ENCODE measurements around the gene ULK1. TPM values are rescaled to one million over a fixed set of nuclear protein-coding genes. Genes with fewer than 3 reads are reported as not detected.

The ULK1 gene
- total and polyA plus RNA-seq, 3 donors from 2014 or later: 29.2 to 53.5 (median 49.9) TPM

DNA sequence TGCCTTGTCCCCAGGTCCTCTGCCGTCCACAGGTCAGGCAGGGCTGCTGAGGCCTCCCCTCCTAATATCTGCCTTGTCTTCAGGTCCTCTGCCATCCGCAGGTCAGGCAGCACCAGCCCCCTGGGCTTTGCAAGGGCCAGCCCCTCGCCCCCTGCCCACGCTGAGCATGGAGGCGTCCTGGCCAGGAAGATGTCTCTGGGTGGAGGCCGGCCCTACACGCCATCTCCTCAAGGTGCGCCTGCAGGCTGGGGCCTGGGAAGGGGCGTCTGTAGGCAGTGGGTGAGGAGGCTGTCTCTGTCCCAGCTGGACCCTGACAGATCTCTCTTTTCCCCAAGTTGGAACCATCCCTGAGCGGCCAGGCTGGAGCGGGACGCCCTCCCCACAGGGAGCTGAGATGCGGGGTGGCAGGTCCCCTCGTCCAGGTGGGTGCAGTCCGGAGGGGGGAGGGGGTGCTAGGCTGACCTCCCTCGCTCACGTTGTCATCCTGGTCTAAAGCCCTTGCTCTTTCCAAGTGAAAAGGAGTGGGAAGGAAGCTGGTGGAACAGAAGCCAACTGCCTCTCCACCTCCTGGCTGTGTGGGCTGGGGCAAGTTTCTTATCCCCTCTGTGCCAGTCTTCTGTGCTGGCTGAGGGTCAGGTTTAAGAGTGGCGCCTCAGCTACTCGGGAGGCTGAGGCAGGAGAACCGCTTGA lies 20.7 kb downstream of the ULK1 start:
- Histone ChIP-seq H3K27me3 (no peaks in the 10 kb centered on the region), H3K4me3 (no peak overlapping the region), H3K4me1 (peaks cover 11% of the 10 kb centered on the region), H3K27ac (no peak overlapping the region), H3K9me3 (no peaks in the 10 kb centered on the region), H3K36me3 (ENCODE audit: low read depth, missing control alignments) (no peaks in the 10 kb centered on the region)
- no peak for DNase-seq
- TF ChIP-seq, protein P1, sequence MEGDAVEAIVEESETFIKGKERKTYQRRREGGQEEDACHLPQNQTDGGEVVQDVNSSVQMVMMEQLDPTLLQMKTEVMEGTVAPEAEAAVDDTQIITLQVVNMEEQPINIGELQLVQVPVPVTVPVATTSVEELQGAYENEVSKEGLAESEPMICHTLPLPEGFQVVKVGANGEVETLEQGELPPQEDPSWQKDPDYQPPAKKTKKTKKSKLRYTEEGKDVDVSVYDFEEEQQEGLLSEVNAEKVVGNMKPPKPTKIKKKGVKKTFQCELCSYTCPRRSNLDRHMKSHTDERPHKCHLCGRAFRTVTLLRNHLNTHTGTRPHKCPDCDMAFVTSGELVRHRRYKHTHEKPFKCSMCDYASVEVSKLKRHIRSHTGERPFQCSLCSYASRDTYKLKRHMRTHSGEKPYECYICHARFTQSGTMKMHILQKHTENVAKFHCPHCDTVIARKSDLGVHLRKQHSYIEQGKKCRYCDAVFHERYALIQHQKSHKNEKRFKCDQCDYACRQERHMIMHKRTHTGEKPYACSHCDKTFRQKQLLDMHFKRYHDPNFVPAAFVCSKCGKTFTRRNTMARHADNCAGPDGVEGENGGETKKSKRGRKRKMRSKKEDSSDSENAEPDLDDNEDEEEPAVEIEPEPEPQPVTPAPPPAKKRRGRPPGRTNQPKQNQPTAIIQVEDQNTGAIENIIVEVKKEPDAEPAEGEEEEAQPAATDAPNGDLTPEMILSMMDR (IDR thresholded peaks at IDR 0.05): no peak
- no peak for TF ChIP-seq POLR2A (IDR thresholded peaks at IDR 0.05)
- intact Hi-C loops (cut with DNase I; ENCODE audit: low total_unique reads): no loop called here
- 92 to 93% methylated on average over 13 to 18 of the region's 20 CpGs for WGBS, 2 donors

DNA sequence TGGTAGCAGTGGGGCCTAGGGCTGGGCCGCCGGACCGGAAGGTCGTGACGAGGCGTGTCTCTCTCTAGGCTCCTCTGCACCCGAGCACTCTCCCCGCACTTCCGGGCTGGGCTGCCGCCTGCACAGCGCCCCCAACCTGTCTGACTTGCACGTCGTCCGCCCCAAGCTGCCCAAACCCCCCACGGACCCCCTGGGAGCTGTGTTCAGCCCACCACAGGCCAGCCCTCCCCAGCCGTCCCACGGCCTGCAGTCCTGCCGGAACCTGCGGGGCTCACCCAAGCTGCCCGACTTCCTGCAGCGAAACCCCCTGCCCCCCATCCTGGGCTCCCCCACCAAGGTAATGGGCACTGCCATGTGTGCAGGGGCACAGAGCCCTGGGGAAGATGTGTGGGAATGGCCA lies 21.4 kb downstream of the ULK1 start:
- Histone ChIP-seq H3K9me3 (no peaks in the 10 kb centered on the region), H3K4me1 (peaks cover 14% of the 10 kb centered on the region), H3K4me3 (no peak overlapping the region), H3K27ac (no peak overlapping the region), H3K36me3 (ENCODE audit: low read depth, missing control alignments) (no peaks in the 10 kb centered on the region), H3K27me3 (no peaks in the 10 kb centered on the region)
- WGBS, 2 donors: 92 to 96% methylated on average over 5 to 21 of the region's 21 CpGs
- DNase-seq: no peak
- TF ChIP-seq, protein P1 (IDR thresholded peaks at IDR 0.05): no peak
- no peak for TF ChIP-seq POLR2A (IDR thresholded peaks at IDR 0.05)
- intact Hi-C loops (cut with DNase I; ENCODE audit: low total_unique reads): no loop called here

DNA sequence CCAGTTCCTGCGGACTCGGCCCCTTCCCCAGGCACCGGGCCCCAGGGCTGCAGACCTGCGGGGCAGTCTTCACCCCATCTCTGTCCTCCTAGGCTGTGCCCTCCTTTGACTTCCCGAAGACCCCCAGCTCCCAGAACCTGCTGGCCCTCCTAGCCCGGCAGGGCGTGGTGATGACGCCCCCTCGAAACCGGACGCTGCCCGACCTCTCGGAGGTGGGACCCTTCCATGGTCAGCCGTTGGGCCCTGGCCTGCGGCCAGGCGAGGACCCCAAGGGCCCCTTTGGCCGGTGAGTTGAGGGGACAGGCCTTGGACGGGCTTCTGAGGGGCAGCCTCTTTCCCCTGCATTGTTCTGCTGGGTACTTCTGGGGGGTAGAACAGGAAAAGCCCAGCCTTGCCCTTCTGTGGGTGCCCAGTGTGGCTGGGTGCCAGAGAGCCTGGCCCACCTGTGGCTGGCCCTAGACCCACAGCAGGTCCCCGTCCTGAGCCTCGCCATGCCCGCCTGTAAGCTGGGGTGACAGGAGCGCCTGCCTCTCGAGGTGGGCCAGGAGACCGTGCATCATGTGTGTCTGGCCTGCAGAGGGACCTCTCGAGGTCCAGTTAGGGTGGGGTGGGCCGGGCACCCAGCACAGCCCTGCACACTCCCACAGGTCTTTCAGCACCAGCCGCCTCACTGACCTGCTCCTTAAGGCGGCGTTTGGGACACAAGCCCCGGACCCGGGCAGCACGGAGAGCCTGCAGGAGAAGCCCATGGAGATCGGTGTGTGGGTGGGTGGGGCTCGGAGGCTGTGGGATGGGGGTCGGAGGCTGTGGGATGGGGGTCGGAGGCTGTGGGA lies 22.1 kb downstream of the ULK1 start:
- H3K9me3 ChIP-seq: no peaks in the 10 kb centered on the region
- 83 to 91% methylated on average over 22 to 36 of the region's 36 CpGs for WGBS, 2 donors
- no peak overlapping the region for H3K4me3 ChIP-seq
- no peak for TF ChIP-seq POLR2A (IDR thresholded peaks at IDR 0.05)
- TF ChIP-seq, protein P1 (IDR thresholded peaks at IDR 0.05): no peak
- H3K27me3 ChIP-seq: no peaks in the 10 kb centered on the region
- no peak overlapping the region for H3K27ac ChIP-seq
- H3K36me3 ChIP-seq (ENCODE audit: low read depth, missing control alignments): no peaks in the 10 kb centered on the region
- DNase-seq: no peak
- intact Hi-C loops (cut with DNase I; ENCODE audit: low total_unique reads): no loop called here
- peaks cover 20% of the 10 kb centered on the region for H3K4me1 ChIP-seq

DNA sequence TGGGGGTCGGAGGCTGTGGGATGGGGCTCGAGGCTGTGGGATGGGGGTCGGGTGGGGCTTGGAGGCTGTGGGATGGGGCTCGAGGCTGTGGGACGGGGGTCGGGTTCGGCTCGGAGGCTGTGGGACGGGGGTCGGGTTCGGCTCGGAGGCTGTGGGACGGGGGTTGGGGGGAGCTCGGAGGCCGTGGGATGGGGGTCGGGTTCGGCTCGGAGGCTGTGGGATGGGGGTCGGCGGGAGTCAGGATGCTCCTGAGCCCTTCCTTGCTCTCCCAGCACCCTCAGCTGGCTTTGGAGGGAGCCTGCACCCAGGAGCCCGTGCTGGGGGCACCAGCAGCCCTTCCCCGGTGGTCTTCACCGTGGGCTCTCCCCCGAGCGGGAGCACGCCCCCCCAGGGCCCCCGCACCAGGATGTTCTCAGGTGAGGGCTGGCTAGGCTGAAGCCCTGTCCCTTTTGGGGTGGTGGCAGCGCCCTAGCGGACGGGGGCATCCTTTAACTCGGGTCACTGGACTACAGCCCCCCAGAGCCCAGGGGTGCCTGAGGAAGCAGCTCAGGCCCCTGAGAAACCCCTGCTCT lies 22.8 kb downstream of the ULK1 start:
- no peak overlapping the region for H3K27ac ChIP-seq
- no peaks in the 10 kb centered on the region for H3K36me3 ChIP-seq (ENCODE audit: low read depth, missing control alignments)
- intact Hi-C loops (cut with DNase I; ENCODE audit: low total_unique reads): no loop called here
- no peaks in the 10 kb centered on the region for H3K9me3 ChIP-seq
- 80 to 88% methylated on average over 1 to 22 of the region's 31 CpGs for WGBS, 2 donors
- peaks cover 22% of the 10 kb centered on the region for H3K4me1 ChIP-seq
- TF ChIP-seq, protein P1 (IDR thresholded peaks at IDR 0.05): no peak
- no peak for TF ChIP-seq POLR2A (IDR thresholded peaks at IDR 0.05)
- no peak overlapping the region for H3K4me3 ChIP-seq
- no peak for DNase-seq
- H3K27me3 ChIP-seq: no peaks in the 10 kb centered on the region
